Activated CD8-positive, alpha-beta memory T cell treated with anti-CD3 and anti-CD28 coated beads for 36 hours (primary cell): ENCODE results near the gene MYO3B. TPM values are rescaled to one million over a fixed set of nuclear protein-coding genes. Genes with fewer than 3 reads are reported as not detected.
"Not testable (repeated sequence)": the region's sequence is repeated elsewhere in the genome, so short reads cannot be mapped to it uniquely, and the experiment has no call there.

Experiments used
- CTCF ChIA-PET: fragments of 350-600 bp; sonication (Branson Sonifier 250); formaldehyde crosslinking; loops from one replicate; lab custom pipeline; 2021; ENCODE audit warnings: antibody characterized with exemption; lab: Charles Lee
- POLR2A ChIA-PET: fragments of 350-600 bp; sonication (Branson Sonifier 250); formaldehyde crosslinking; loops from one replicate; lab custom pipeline; 2021; ENCODE audit warnings: antibody characterized with exemption; lab: Charles Lee
- total RNA-seq, 2 experiments: library from RNA; stranded (reverse); gene quantifications; one replicate each; pipeline ENCODE4 v1.2.3, GENCODE V29; 2021

Gene MYO3B
- total RNA-seq, 2 experiments from 2014 or later: 0.19 to 0.31 TPM

- CTCF ChIA-PET: interaction anchor here (1.4 kb wide), 1 partner anchor 25 kb away, joined by 3 read pairs; no protein-coding TSS in a partner anchor
- POLR2A ChIA-PET: not testable (repeated sequence)
Measured at GRCh38 chr2:170349269-170349668, 171.3 kb downstream of the MYO3B start.

GRCh38 chr2:170350929-170351826 lies 173.2 kb downstream of the MYO3B start:
- ChIA-PET POLR2A (no interaction called here), CTCF (no interaction called here)

- CTCF ChIA-PET: no interaction called here
- POLR2A ChIA-PET: no interaction called here
Measured at GRCh38 chr2:170353723-170354122, 175.8 kb downstream of the MYO3B start.

- POLR2A ChIA-PET: no interaction called here
Measured at GRCh38 chr2:170354388-170354787, 176.4 kb downstream of the MYO3B start.

GRCh38 chr2:170354855-170355780 lies 177.2 kb downstream of the MYO3B start:
- CTCF ChIA-PET: no interaction called here
- POLR2A ChIA-PET: no interaction called here

More at GRCh38 chr2:170354388-170354787, 176.4 kb downstream of the MYO3B start:
- CTCF ChIA-PET: no interaction called here

- CTCF ChIA-PET: no interaction called here
Measured at GRCh38 chr2:170359466-170359865, 181.5 kb downstream of the MYO3B start.

GRCh38 chr2:170360546-170361089 lies 182.7 kb downstream of the MYO3B start:
- ChIA-PET CTCF (interaction anchor here (0.7 to 3.4 kb wide), 5 partner anchors 12 to 462 kb away, joined by 3 to 15 read pairs (median 6); partner anchors contain the start of gene GAD1), POLR2A (no interaction called here)

More at GRCh38 chr2:170359466-170359865, 181.5 kb downstream of the MYO3B start:
- POLR2A ChIA-PET: no interaction called here

- ChIA-PET CTCF (interaction anchor here (0.7 to 3.4 kb wide), 5 partner anchors 11 to 461 kb away, joined by 3 to 15 read pairs (median 6); partner anchors contain the start of gene GAD1), POLR2A (no interaction called here)
Measured at GRCh38 chr2:170361090-170361936, 183.4 kb downstream of the MYO3B start.

GRCh38 chr2:170362313-170362870 lies 184.4 kb downstream of the MYO3B start:
- CTCF ChIA-PET: interaction anchor here (1.6 to 3.4 kb wide), 3 partner anchors 451 to 460 kb away, joined by 6 to 15 read pairs (median 12); partner anchors contain the start of gene GAD1
- POLR2A ChIA-PET: no interaction called here

- ChIA-PET POLR2A (no interaction called here), CTCF (interaction anchor here (1.1 to 3.4 kb wide), 3 partner anchors 450 to 456 kb away, joined by 3 to 15 read pairs (median 12); partner anchors contain the start of gene GAD1)
Measured at GRCh38 chr2:170362871-170363631, 185.1 kb downstream of the MYO3B start.

- CTCF ChIA-PET: no interaction called here
Measured at GRCh38 chr2:170365003-170365402, 187.1 kb downstream of the MYO3B start.

GRCh38 chr2:170365686-170366085 lies 187.7 kb downstream of the MYO3B start:
- POLR2A ChIA-PET: no interaction called here
- CTCF ChIA-PET: no interaction called here

More at GRCh38 chr2:170365003-170365402, 187.1 kb downstream of the MYO3B start:
- POLR2A ChIA-PET: no interaction called here

GRCh38 chr2:170368370-170368769 lies 190.4 kb downstream of the MYO3B start:
- ChIA-PET CTCF (interaction anchor here (0.6 kb wide), 1 partner anchor 15 kb away, joined by 4 read pairs; no protein-coding TSS in a partner anchor), POLR2A (no interaction called here)

GRCh38 chr2:170369228-170369627 lies 191.3 kb downstream of the MYO3B start:
- ChIA-PET CTCF (interaction anchor here (0.5 to 1.0 kb wide), 3 partner anchors 446 to 525 kb away, joined by 3 to 6 read pairs (median 3); partner anchors contain the start of gene GAD1), POLR2A (no interaction called here)

GRCh38 chr2:170369894-170370293 lies 191.9 kb downstream of the MYO3B start:
- ChIA-PET POLR2A (no interaction called here), CTCF (interaction anchor here (0.6 to 1.2 kb wide), 4 partner anchors 44 to 447 kb away, joined by 3 to 4 read pairs (median 4); partner anchors contain the start of gene GAD1)

GRCh38 chr2:170371231-170371998 lies 193.5 kb downstream of the MYO3B start:
- POLR2A ChIA-PET: interaction anchor here (0.7 kb wide), 1 partner anchor 24 kb away, joined by 11 read pairs; no protein-coding TSS in a partner anchor
- CTCF ChIA-PET: interaction anchor here (0.7 to 1.2 kb wide), 2 partner anchors 121 to 437 kb away, joined by 3 to 4 read pairs; no protein-coding TSS in a partner anchor
